ENCODE results near the gene ATP6V1F.

The ATP6V1F gene

GRCh38 chr7:128845987-128846386 is 16.7 kb upstream of the ATP6V1F start:
- TF ChIP-seq, protein P1, sequence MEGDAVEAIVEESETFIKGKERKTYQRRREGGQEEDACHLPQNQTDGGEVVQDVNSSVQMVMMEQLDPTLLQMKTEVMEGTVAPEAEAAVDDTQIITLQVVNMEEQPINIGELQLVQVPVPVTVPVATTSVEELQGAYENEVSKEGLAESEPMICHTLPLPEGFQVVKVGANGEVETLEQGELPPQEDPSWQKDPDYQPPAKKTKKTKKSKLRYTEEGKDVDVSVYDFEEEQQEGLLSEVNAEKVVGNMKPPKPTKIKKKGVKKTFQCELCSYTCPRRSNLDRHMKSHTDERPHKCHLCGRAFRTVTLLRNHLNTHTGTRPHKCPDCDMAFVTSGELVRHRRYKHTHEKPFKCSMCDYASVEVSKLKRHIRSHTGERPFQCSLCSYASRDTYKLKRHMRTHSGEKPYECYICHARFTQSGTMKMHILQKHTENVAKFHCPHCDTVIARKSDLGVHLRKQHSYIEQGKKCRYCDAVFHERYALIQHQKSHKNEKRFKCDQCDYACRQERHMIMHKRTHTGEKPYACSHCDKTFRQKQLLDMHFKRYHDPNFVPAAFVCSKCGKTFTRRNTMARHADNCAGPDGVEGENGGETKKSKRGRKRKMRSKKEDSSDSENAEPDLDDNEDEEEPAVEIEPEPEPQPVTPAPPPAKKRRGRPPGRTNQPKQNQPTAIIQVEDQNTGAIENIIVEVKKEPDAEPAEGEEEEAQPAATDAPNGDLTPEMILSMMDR (IDR thresholded peaks at IDR 0.05; ENCODE audit: low read depth, low read length, missing control alignments) = no peak
- Histone ChIP-seq H3K36me3 (replicated peaks) (peaks cover 96% of the 10 kb centered on the region), H3K27me3 (replicated peaks) (no peaks in the 10 kb centered on the region), H3K4me3 (ENCODE audit: low read depth, low read length) (no peak overlapping the region), H3K27ac (no peak overlapping the region)
- no peak for DNase-seq
- in situ Hi-C loops (cut with HindIII; ENCODE audit: low pct_ligation_motif_present, low sequenced_read_pairs) = no loop called here

GRCh38 chr7:128846781-128847444 is 15.7 kb upstream of the ATP6V1F start:
- Histone ChIP-seq H3K4me3 (ENCODE audit: low read depth, low read length) (no peak overlapping the region), H3K36me3 (replicated peaks) (peaks cover 96% of the 10 kb centered on the region), H3K27ac (no peak overlapping the region), H3K27me3 (replicated peaks) (no peaks in the 10 kb centered on the region)
- TF ChIP-seq, protein P1 (IDR thresholded peaks at IDR 0.05; ENCODE audit: low read depth, low read length, missing control alignments) = no peak
- in situ Hi-C loops (cut with HindIII; ENCODE audit: low pct_ligation_motif_present, low sequenced_read_pairs) = no loop called here
- no peak for DNase-seq

- no peak for DNase-seq
- no peak overlapping the region for H3K27ac ChIP-seq
- H3K4me3 ChIP-seq (ENCODE audit: low read depth, low read length) = no peak overlapping the region
- TF ChIP-seq, protein P1 (IDR thresholded peaks at IDR 0.05; ENCODE audit: low read depth, low read length, missing control alignments) = no peak
- in situ Hi-C loops (cut with HindIII; ENCODE audit: low pct_ligation_motif_present, low sequenced_read_pairs) = no loop called here
- peaks cover 96% of the 10 kb centered on the region for H3K36me3 ChIP-seq (replicated peaks)
- H3K27me3 ChIP-seq (replicated peaks) = no peaks in the 10 kb centered on the region
These were observed 14.9 kb upstream of the ATP6V1F start for GRCh38 chr7:128847721-128848211.

DNA sequence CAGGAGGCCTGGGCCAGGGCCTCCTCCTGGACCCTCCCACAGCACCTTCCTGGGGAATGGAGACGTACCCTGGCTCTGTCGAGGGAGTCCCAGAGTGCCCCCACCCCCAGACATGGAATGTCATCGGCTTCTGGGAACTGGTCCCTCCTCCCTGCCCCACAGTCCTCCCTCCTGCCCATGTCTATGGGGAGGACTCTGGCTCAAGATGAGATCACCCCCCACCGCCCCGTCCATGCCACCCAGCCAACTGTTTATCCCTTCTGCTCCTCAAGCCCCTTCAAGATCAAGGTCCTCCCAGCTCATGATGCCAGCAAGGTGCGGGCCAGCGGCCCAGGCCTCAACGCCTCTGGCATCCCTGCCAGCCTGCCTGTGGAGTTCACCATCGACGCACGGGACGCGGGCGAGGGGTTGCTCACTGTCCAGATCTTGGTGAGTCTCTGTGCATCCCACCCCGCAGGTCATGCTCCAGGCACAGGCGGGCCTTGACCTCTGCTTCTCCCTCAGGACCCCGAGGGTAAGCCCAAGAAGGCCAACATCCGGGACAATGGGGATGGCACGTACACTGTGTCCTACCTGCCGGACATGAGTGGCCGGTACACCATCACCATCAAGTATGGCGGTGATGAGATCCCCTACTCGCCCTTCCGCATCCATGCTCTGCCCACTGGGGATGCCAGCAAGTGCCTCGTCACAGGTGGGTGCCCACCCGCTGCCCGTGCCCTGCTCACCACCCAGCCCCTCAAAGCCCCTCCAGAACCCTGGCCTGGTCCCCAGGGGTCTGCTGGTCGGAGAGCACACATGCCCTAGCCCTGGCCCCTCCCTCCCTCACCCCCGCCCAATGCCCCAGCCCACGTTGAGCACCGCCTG is 14.1 kb upstream of the ATP6V1F start:
- Histone ChIP-seq H3K4me3 (ENCODE audit: low read depth, low read length) (no peak overlapping the region), H3K27ac (no peak overlapping the region), H3K36me3 (replicated peaks) (peaks cover 96% of the 10 kb centered on the region), H3K27me3 (replicated peaks) (no peaks in the 10 kb centered on the region)
- no peak for DNase-seq
- TF ChIP-seq, protein P1 (IDR thresholded peaks at IDR 0.05; ENCODE audit: low read depth, low read length, missing control alignments) = no peak
- in situ Hi-C loops (cut with HindIII; ENCODE audit: low pct_ligation_motif_present, low sequenced_read_pairs) = no loop called here

DNA sequence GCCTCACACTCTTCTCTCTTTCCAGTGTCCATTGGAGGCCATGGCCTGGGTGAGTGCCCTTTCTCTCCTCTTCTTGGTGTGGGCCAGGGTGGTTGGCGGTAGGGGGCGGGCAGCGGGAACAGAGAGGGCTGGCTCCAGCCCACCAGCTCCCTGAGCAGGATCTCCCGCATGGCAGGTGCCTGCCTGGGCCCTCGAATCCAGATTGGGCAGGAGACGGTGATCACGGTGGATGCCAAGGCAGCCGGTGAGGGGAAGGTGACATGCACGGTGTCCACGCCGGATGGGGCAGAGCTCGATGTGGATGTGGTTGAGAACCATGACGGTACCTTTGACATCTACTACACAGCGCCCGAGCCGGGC is 13.5 kb upstream of the ATP6V1F start:
- TF ChIP-seq, protein P1 (IDR thresholded peaks at IDR 0.05; ENCODE audit: low read depth, low read length, missing control alignments) = no peak
- Histone ChIP-seq H3K27me3 (replicated peaks) (no peaks in the 10 kb centered on the region), H3K36me3 (replicated peaks) (peaks cover 96% of the 10 kb centered on the region), H3K4me3 (ENCODE audit: low read depth, low read length) (no peak overlapping the region), H3K27ac (no peak overlapping the region)
- in situ Hi-C loops (cut with HindIII; ENCODE audit: low pct_ligation_motif_present, low sequenced_read_pairs) = no loop called here
- no peak for DNase-seq

Measured in brain microvascular endothelial cell (primary cell).